GM12891 (cell line): Measurements from ENCODE around the gene MCTP2.

ENCODE experiments used
- PAX5 ChIP-seq: IDR thresholded peaks from 2 replicates; pipeline ENCODE4 v1.6.1; 2011; ENCODE audit warnings: low read length, moderate library complexity, mild to moderate bottlenecking; ENCODE audit not compliant: insufficient read depth, severe bottlenecking
- POLR2A ChIP-seq: IDR thresholded peaks from 2 replicates; pipeline ENCODE4 v1.6.1; 2011; ENCODE audit warnings: low read depth, low read length, control low read depth
- SPI1 ChIP-seq: IDR thresholded peaks from 2 replicates; pipeline ENCODE4 v1.6.1; 2011; ENCODE audit warnings: low read depth, low read length, control low read depth
- TAF1 ChIP-seq: IDR thresholded peaks from 2 replicates; pipeline ENCODE4 v1.6.1; 2011; ENCODE audit warnings: low read depth, low read length, control low read depth

GRCh38 chr15:94400526-94401298 lies 169.4 kb downstream of the MCTP2 start:
- TF ChIP-seq POLR2A (no peak), PAX5 (no peak), SPI1 (no peak), TAF1 (no peak)
